WTC11 (cell line): ENCODE data around the gene IFI16. TPM values are rescaled to one million over a fixed set of nuclear protein-coding genes. Genes with fewer than 3 reads are reported as not detected.

Experiments used
- ATAC-seq: fragments of 200-7000 bp; cut with Tn5 transposase; 2 replicates; pipeline ENCODE4 v1.10.0; 2021; ENCODE audit warnings: mild to moderate bottlenecking, moderate library complexity
- CTCF ChIA-PET: fragments of 300-600 bp; sonication (Branson Sonifier 250); formaldehyde crosslinking; loops from one replicate; lab custom pipeline; 2021; ENCODE audit warnings: antibody characterized with exemption; lab: Charles Lee
- POLR2A ChIA-PET: fragments of 350-600 bp; sonication (Branson Sonifier 250); formaldehyde crosslinking; loops from one replicate; lab custom pipeline; 2021; ENCODE audit warnings: antibody characterized with exemption; lab: Charles Lee
- DNase-seq: peaks from one replicate; pipeline ENCODE4 v3.0.0; 2021; ENCODE audit warnings: low spot score
- H3K27ac Mint-ChIP-seq: 2 replicates; pipeline ENCODE4 v1.8.0; 2021; ENCODE audit warnings: mixed read lengths
- H3K27me3 Mint-ChIP-seq: 2 replicates; pipeline ENCODE4 v1.8.0; 2021; ENCODE audit warnings: low read depth, mild to moderate bottlenecking, moderate library complexity, mixed read lengths
- H3K36me3 Mint-ChIP-seq: 2 replicates; pipeline ENCODE4 v1.8.0; 2021; ENCODE audit warnings: mixed read lengths
- H3K4me1 Mint-ChIP-seq: 2 replicates; pipeline ENCODE4 v1.8.0; 2022; ENCODE audit warnings: mixed read lengths
- H3K4me3 Mint-ChIP-seq: 2 replicates; pipeline ENCODE4 v1.8.0; 2021; ENCODE audit warnings: mild to moderate bottlenecking, moderate library complexity, mixed read lengths
- H3K9me3 Mint-ChIP-seq: 2 replicates; pipeline ENCODE4 v1.8.0; 2021; ENCODE audit warnings: mixed read lengths
- AFF4 ChIP-seq: sonication (generic); formaldehyde crosslinking; IDR thresholded peaks from 2 replicates; pipeline ENCODE4 v1.8.1; 2023; ENCODE audit warnings: mild to moderate bottlenecking, missing genetic modification reagents, borderline replicate concordance
- CREM ChIP-seq: sonication (generic); formaldehyde crosslinking; IDR thresholded peaks from 2 replicates; pipeline ENCODE4 v1.8.1; 2022; ENCODE audit warnings: mild to moderate bottlenecking, missing genetic modification reagents, moderate library complexity
- E2F5 ChIP-seq: sonication (generic); formaldehyde crosslinking; IDR thresholded peaks from 2 replicates; pipeline ENCODE4 v1.8.1; 2022; ENCODE audit warnings: mild to moderate bottlenecking, moderate library complexity, missing genetic modification reagents
- FOXK1 ChIP-seq: sonication (generic); formaldehyde crosslinking; IDR thresholded peaks from 2 replicates; pipeline ENCODE4 v1.8.0; 2022; ENCODE audit warnings: mild to moderate bottlenecking, moderate library complexity, missing genetic modification reagents
- GABPB1 ChIP-seq: sonication (generic); formaldehyde crosslinking; IDR thresholded peaks from 2 replicates; pipeline ENCODE4 v1.8.1; 2023; ENCODE audit warnings: mild to moderate bottlenecking, missing genetic modification reagents
- GRHL2 ChIP-seq: fragments of 250-450 bp; sonication (Bioruptor Pico); IDR thresholded peaks from 2 replicates; pipeline ENCODE4 v1.8.0; 2022; ENCODE audit warnings: mild to moderate bottlenecking, moderate library complexity; ENCODE audit not compliant: insufficient replicate concordance, severe bottlenecking
- MXD4 ChIP-seq: fragments of 250-450 bp; sonication (Bioruptor Pico); IDR thresholded peaks from 2 replicates; pipeline ENCODE4 v1.8.0; 2021; ENCODE audit warnings: mild to moderate bottlenecking, moderate library complexity, borderline replicate concordance
- PREB ChIP-seq: sonication (generic); formaldehyde crosslinking; IDR thresholded peaks from 2 replicates; pipeline ENCODE4 v1.8.1; 2022; ENCODE audit warnings: mild to moderate bottlenecking, missing genetic modification reagents, moderate library complexity, borderline replicate concordance
- SMAD4 ChIP-seq: sonication (generic); formaldehyde crosslinking; IDR thresholded peaks from 2 replicates; pipeline ENCODE4 v1.8.0; 2022; ENCODE audit warnings: mild to moderate bottlenecking, missing genetic modification reagents
- USF1 ChIP-seq: sonication (generic); formaldehyde crosslinking; IDR thresholded peaks from 2 replicates; pipeline ENCODE4 v1.8.0; 2022; ENCODE audit warnings: mild to moderate bottlenecking, missing genetic modification reagents
- ZNF512 ChIP-seq: sonication (generic); formaldehyde crosslinking; IDR thresholded peaks from 2 replicates; pipeline ENCODE4 v1.8.1; 2022; ENCODE audit warnings: missing genetic modification reagents, borderline replicate concordance
- total RNA-seq: library from RNA; stranded (reverse); gene quantifications from 3 replicates; pipeline ENCODE4 v1.2.3, GENCODE V29; 2021
- TF ChIP-seq, protein P1 (sequence below): fragments of 250-450 bp; sonication (Bioruptor Pico); IDR thresholded peaks from 2 replicates; pipeline ENCODE4 v1.9.0; 2021; ENCODE audit warnings: mild to moderate bottlenecking, borderline replicate concordance

Gene IFI16
- total RNA-seq, 1 experiment from 2014 or later = 3.2 TPM

GRCh38 chr1:159066108-159066507 is 56.4 kb downstream of the IFI16 start (continued):
- TF ChIP-seq FOXK1 (no peak), PREB (CRISPR knock-in tag) (no peak), SMAD4 (no peak)

- TF ChIP-seq ZNF512 (CRISPR knock-in tag) (no peak), GRHL2 (CRISPR knock-in tag) (no peak), MXD4 (no peak), E2F5 (CRISPR knock-in tag) (no peak), USF1 (CRISPR knock-in tag) (no peak), AFF4 (CRISPR knock-in tag) (no peak), GABPB1 (no peak), CREM (CRISPR knock-in tag) (no peak)
- TF ChIP-seq, protein P1, sequence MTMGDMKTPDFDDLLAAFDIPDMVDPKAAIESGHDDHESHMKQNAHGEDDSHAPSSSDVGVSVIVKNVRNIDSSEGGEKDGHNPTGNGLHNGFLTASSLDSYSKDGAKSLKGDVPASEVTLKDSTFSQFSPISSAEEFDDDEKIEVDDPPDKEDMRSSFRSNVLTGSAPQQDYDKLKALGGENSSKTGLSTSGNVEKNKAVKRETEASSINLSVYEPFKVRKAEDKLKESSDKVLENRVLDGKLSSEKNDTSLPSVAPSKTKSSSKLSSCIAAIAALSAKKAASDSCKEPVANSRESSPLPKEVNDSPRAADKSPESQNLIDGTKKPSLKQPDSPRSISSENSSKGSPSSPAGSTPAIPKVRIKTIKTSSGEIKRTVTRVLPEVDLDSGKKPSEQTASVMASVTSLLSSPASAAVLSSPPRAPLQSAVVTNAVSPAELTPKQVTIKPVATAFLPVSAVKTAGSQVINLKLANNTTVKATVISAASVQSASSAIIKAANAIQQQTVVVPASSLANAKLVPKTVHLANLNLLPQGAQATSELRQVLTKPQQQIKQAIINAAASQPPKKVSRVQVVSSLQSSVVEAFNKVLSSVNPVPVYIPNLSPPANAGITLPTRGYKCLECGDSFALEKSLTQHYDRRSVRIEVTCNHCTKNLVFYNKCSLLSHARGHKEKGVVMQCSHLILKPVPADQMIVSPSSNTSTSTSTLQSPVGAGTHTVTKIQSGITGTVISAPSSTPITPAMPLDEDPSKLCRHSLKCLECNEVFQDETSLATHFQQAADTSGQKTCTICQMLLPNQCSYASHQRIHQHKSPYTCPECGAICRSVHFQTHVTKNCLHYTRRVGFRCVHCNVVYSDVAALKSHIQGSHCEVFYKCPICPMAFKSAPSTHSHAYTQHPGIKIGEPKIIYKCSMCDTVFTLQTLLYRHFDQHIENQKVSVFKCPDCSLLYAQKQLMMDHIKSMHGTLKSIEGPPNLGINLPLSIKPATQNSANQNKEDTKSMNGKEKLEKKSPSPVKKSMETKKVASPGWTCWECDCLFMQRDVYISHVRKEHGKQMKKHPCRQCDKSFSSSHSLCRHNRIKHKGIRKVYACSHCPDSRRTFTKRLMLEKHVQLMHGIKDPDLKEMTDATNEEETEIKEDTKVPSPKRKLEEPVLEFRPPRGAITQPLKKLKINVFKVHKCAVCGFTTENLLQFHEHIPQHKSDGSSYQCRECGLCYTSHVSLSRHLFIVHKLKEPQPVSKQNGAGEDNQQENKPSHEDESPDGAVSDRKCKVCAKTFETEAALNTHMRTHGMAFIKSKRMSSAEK (CRISPR knock-in tag) = no peak
- Mint-ChIP-seq H3K36me3 (no peaks in the 10 kb centered on the region), H3K4me1 (peaks cover 12% of the 10 kb centered on the region), H3K27ac (peak overlapping the region; percentile 31; the same call in 1 of the 2 replicates), H3K27me3 (no peaks in the 10 kb centered on the region), H3K4me3 (no peak overlapping the region), H3K9me3 (no peaks in the 10 kb centered on the region)
- DNase-seq (no peak), ATAC-seq (peak; percentile 51)
- POLR2A ChIA-PET = no interaction called here
- CTCF ChIA-PET = interaction anchor here (1.0 to 1.3 kb wide), 2 partner anchors 89 to 147 kb away, joined by 3 read pairs; no protein-coding TSS in a partner anchor
These were observed 58.3 kb downstream of the IFI16 start for GRCh38 chr1:159067699-159068621.
